Progenitor cell of endocrine pancreas (in vitro differentiated cells): ENCODE measurements around the gene MIA. TPM values are rescaled to one million over a fixed set of nuclear protein-coding genes. Genes with fewer than 3 reads are reported as not detected.

ENCODE experiments used
- DNase-seq: peaks from one replicate; pipeline ENCODE4 v3.0.0; 2021; ENCODE audit warnings: low spot score; ENCODE audit not compliant: unreplicated experiment
- H3K27ac Mint-ChIP-seq: 2 replicates; pipeline ENCODE4 v1.8.0; 2021; ENCODE audit warnings: mild to moderate bottlenecking, moderate library complexity, mixed read lengths
- H3K27me3 Mint-ChIP-seq: 2 replicates; pipeline ENCODE4 v1.8.0; 2021; ENCODE audit warnings: mixed read lengths
- H3K36me3 Mint-ChIP-seq: 2 replicates; pipeline ENCODE4 v1.8.0; 2022; ENCODE audit warnings: mixed read lengths; ENCODE audit not compliant: insufficient read depth
- H3K4me1 Mint-ChIP-seq: 2 replicates; pipeline ENCODE4 v1.8.0; 2021; ENCODE audit warnings: low read depth, mixed read lengths
- H3K4me3 Mint-ChIP-seq: 2 replicates; pipeline ENCODE4 v1.8.0; 2021; ENCODE audit warnings: low read depth, mild to moderate bottlenecking, moderate library complexity, mixed read lengths
- H3K9me3 Mint-ChIP-seq: 2 replicates; pipeline ENCODE4 v1.8.0; 2021; ENCODE audit warnings: low read depth, mixed read lengths
- total RNA-seq: library from RNA; stranded (reverse); gene quantifications from 2 replicates; pipeline ENCODE4 v1.2.1, GENCODE V29; 2021
- TF ChIP-seq, protein P1 (sequence below): fragments of 200-600 bp; sonication (generic); IDR thresholded peaks from one replicate; pipeline ENCODE4 v1.5.0; 2021; ENCODE audit warnings: antibody characterized with exemption, mild to moderate bottlenecking; ENCODE audit not compliant: unreplicated experiment

MIA gene
- total RNA-seq, 1 donor from 2014 or later: 8.5 TPM

- H3K4me3 Mint-ChIP-seq: no peak overlapping the region
- no peaks in the 10 kb centered on the region for H3K27me3 Mint-ChIP-seq
- TF ChIP-seq, protein P1, sequence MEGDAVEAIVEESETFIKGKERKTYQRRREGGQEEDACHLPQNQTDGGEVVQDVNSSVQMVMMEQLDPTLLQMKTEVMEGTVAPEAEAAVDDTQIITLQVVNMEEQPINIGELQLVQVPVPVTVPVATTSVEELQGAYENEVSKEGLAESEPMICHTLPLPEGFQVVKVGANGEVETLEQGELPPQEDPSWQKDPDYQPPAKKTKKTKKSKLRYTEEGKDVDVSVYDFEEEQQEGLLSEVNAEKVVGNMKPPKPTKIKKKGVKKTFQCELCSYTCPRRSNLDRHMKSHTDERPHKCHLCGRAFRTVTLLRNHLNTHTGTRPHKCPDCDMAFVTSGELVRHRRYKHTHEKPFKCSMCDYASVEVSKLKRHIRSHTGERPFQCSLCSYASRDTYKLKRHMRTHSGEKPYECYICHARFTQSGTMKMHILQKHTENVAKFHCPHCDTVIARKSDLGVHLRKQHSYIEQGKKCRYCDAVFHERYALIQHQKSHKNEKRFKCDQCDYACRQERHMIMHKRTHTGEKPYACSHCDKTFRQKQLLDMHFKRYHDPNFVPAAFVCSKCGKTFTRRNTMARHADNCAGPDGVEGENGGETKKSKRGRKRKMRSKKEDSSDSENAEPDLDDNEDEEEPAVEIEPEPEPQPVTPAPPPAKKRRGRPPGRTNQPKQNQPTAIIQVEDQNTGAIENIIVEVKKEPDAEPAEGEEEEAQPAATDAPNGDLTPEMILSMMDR: no peak
- H3K9me3 Mint-ChIP-seq: no peaks in the 10 kb centered on the region
- no peak overlapping the region for H3K27ac Mint-ChIP-seq
- DNase-seq: no peak
- peaks cover under 1% of the 10 kb centered on the region for H3K36me3 Mint-ChIP-seq
- peaks cover 2% of the 10 kb centered on the region for H3K4me1 Mint-ChIP-seq
Observed at GRCh38 chr19:40743926-40744325, 31.4 kb upstream of the MIA start.

GRCh38 chr19:40744554-40745401, 30.5 kb upstream of the MIA start:
- Mint-ChIP-seq H3K4me3 (no peak overlapping the region), H3K27me3 (no peaks in the 10 kb centered on the region), H3K4me1 (peaks cover 6% of the 10 kb centered on the region), H3K9me3 (no peaks in the 10 kb centered on the region), H3K27ac (peak overlapping the region; percentile 77), H3K36me3 (no peaks in the 10 kb centered on the region)
- TF ChIP-seq, protein P1: peak; percentile 40
- no peak for DNase-seq

DNA sequence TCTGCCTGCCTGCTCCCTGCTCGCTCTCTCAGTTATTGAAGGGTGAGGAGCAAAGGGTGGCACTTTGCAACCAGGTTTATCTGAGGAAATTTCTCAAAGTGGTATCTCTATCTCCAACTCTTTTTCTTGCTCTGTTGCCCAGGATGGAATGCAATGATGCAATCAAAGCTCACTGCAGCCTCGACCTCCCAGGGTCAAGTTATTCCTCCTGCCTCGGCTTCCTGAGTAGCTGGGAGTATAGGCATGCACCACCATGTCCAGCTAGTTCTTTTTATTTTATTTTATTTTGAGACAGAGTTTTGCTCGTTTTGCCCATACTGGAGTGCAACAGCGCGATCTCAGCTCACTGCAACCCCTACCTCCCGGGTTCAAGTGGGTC, 29.9 kb upstream of the MIA start:
- Mint-ChIP-seq H3K36me3 (no peaks in the 10 kb centered on the region), H3K27ac (peak overlapping the region; percentile 77)
- TF ChIP-seq, protein P1: no peak

DNA sequence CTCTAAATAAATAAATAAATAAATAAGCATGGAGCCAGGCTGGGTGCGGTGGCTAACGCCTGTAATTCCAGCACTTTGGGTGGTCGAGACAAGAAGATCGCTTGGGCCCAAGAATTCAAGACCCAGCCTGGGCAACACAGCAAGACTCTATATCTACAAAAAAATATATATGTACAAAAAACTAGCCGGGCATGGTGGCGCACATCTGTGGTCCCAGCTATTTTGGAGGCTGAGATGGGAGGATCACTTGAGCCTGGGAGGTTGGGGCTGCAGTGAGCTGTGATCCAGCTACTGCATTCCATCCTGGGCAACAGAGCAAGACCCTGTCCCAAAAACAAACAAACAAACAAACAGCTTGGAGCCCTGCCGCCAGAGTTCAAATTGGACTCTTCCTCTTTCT, 27.8 kb upstream of the MIA start:
- TF ChIP-seq, protein P1: no peak
- no peak overlapping the region for H3K27ac Mint-ChIP-seq
- no peaks in the 10 kb centered on the region for H3K27me3 Mint-ChIP-seq
- H3K36me3 Mint-ChIP-seq: peaks cover under 1% of the 10 kb centered on the region
- peaks cover 12% of the 10 kb centered on the region for H3K4me1 Mint-ChIP-seq
- no peak overlapping the region for H3K4me3 Mint-ChIP-seq
- no peaks in the 10 kb centered on the region for H3K9me3 Mint-ChIP-seq
- no peak for DNase-seq

More for the DNA sequence above, 29.9 kb upstream of the MIA start:
- no peaks in the 10 kb centered on the region for H3K27me3 Mint-ChIP-seq
- no peak for DNase-seq
- H3K4me1 Mint-ChIP-seq: peaks cover 11% of the 10 kb centered on the region
- no peak overlapping the region for H3K4me3 Mint-ChIP-seq
- H3K9me3 Mint-ChIP-seq: no peaks in the 10 kb centered on the region

DNA sequence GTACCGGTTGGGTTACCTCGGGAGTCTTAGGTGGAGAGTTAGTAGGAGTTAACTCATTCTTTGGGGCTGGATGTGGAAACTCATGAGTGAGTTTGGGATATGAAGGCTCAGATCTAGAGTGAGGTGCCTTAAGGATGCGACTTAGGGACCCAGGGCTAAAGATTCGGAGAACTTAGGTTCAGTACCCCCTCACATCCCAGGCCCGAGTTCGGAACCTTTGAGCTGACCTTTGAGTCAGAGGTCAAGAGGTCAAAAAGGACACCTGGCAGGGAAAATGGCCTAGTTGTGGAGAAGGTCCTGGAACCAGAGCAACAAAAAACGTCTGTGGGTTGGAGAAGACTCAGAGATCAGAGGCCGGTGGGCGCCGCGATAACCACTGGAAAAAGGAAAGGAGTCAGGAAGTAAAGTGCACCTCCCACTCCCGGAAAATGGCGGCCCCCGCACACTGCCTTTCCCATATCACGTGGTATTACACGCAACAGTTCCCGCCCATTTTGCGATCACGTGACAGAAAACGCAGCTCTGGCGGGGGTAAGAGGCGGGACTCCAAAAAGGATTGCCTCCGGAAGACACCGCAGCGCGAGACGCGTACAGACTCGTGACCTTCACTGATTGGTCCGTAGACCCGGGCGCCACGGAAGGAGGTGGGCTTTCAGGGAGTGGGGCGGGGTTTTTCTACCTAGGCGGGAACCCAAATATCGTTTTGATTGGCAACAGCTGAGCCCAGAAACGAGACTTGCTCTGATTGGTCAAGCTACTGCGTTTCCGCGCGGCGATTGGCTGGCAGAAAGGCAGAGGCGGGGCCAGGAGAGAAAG, 25.1 kb upstream of the MIA start, which contains the start of gene ACTMAP:
TSS of gene ACTMAP (minus strand) at position 420 of the 816 bp plus-strand sequence. CDS start 674 bp downstream, outside the sequence.
- TF ChIP-seq, protein P1: no peak
- peaks cover 25% of the 10 kb centered on the region for H3K4me1 Mint-ChIP-seq
- peaks cover 10% of the 10 kb centered on the region for H3K36me3 Mint-ChIP-seq

More for the DNA sequence above, 25.1 kb upstream of the MIA start, which contains the start of gene ACTMAP:
- Mint-ChIP-seq H3K27me3 (no peaks in the 10 kb centered on the region), H3K27ac (peak within 1 kb of the TSS; percentile 98), H3K9me3 (no peaks in the 10 kb centered on the region), H3K4me3 (peak within 1 kb of the TSS; percentile 88)
- DNase-seq: peak; percentile 98
